ENCODE measurements around the gene NKX3-2.

- TF ChIP-seq CTCF (IDR thresholded peaks at IDR 0.05) (no peak), POLR2A (IDR thresholded peaks at IDR 0.05) (no peak), EP300 (IDR thresholded peaks at IDR 0.05) (no peak), POLR2AphosphoS5 (IDR thresholded peaks at IDR 0.05) (no peak)
Measured at GRCh38 chr4:13531625-13531998, 12.7 kb downstream of the NKX3-2 start.
